GOT3 (cell line): ENCODE measurements around the gene GPC6.

ENCODE experiments used
- DNase-seq: peaks from one replicate; lab custom pipeline; 2025; ENCODE audit warnings: mixed read lengths; lab: John Stamatoyannopoulos, UW

GPC6 gene

GRCh38 chr13:94412870-94413597 lies 1186.4 kb downstream of the GPC6 start:
- DNase-seq = no peak

- DNase-seq = no peak
Observed at GRCh38 chr13:94413598-94413944, 1187.0 kb downstream of the GPC6 start.

GRCh38 chr13:94414141-94414540 lies 1187.5 kb downstream of the GPC6 start:
- DNase-seq = no peak

GRCh38 chr13:94414708-94415107 lies 1188.1 kb downstream of the GPC6 start:
- DNase-seq = no peak

- DNase-seq = no peak
Observed at GRCh38 chr13:94415500-94416237, 1189.1 kb downstream of the GPC6 start.

GRCh38 chr13:94416454-94417080 lies 1190.0 kb downstream of the GPC6 start:
- DNase-seq = no peak

GRCh38 chr13:94417294-94417693 lies 1190.7 kb downstream of the GPC6 start:
- DNase-seq = no peak

GRCh38 chr13:94419304-94419924 lies 1192.8 kb downstream of the GPC6 start:
- peak; percentile 85 for DNase-seq

GRCh38 chr13:94419925-94420305 lies 1193.3 kb downstream of the GPC6 start:
- no peak for DNase-seq

- DNase-seq = no peak
Observed at GRCh38 chr13:94427313-94427953, 1200.8 kb downstream of the GPC6 start.

GRCh38 chr13:94431574-94431973 lies 1205.0 kb downstream of the GPC6 start:
- DNase-seq = no peak

- DNase-seq = no peak
Observed at GRCh38 chr13:94431987-94432386, 1205.4 kb downstream of the GPC6 start.

- no peak for DNase-seq
Observed at GRCh38 chr13:94433055-94433961, 1206.7 kb downstream of the GPC6 start.

GRCh38 chr13:94435604-94436226 lies 1209.1 kb downstream of the GPC6 start:
- DNase-seq = no peak

- DNase-seq = no peak
Observed at GRCh38 chr13:94444826-94445225, 1218.2 kb downstream of the GPC6 start.

- no peak for DNase-seq
Observed at GRCh38 chr13:94454334-94454733, 1227.7 kb downstream of the GPC6 start.

- no peak for DNase-seq
Observed at GRCh38 chr13:94454906-94455305, 1228.3 kb downstream of the GPC6 start.

GRCh38 chr13:94455414-94455813 lies 1228.8 kb downstream of the GPC6 start:
- no peak for DNase-seq
